ENCODE data around the gene TUBA4A.

TUBA4A gene

DNA sequence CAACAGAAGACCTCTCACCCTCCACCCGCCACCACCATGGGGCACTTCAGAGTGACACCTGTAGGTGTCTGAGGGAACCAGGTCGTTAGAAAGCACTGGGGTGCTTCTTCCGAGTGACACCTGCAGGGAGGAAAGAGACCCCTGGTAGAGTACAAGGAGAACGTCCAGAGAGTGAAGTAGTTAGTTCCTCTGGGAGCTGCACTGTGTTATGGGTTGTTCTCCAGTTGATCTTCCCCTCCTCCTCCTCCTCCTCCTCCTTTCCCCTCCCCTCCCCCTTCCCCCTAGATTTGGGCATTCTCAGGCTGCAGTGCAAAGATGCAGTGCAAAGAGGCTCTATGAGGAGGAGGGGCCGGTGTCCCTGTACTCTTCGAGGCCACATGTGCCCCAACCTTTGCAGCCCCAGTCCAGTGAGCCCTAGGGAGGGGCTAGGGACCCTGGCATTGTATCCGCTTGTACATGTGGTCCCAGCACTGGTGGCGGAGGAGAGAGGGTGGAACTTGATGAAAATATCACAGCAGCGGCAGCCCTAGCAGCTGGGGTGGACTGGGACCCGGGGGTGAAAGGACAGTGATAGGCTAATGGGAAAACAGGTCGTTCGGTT lies 26.3 kb upstream of the TUBA4A start:
- TF ChIP-seq CTCF (IDR thresholded peaks at IDR 0.05; ENCODE audit: low read depth, low read length), result 0 out of 2 replicates have a peak, but pooled peaks have one; percentile 0
- DNase-seq (ENCODE audit: extremely low read depth, low read depth), result no peak

DNA sequence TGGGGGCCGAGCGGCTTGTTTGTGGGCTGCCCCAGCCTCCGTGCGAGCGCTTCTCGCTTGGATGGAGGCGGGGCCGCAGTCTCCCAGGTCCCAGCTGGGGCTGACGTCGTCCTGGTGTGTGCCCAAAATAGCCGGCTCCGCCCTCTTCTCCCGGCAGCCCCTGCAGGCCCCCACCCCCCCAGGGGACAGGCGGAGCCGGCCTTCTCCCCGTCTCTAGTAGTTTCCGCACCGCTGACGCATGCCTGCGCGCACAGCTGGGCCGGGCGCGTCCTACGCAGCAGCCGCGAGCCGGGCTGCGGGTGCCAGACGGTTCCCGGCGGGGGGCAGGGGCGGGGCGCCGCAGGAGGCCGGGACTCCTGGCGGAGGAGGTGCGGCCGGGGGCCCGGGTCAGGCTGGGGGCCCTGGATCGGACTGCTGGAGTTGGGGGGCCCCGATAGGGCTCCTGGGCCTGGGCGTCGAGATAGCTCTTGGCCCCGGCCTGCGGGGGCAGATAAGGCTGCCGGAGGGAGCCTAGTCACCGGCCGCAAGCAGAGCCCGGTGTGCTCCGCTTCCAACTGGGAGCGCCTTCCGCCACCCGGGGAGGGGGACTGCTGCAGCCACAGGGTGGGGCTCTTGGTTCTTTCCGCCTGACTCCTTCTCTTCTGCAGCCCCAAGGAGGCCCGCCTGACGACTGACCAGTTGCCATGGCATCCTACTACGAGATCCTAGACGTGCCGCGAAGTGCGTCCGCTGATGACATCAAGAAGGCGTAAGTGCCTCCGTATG lies 25.6 kb upstream of the TUBA4A start, which contains the start of gene DNAJB2:
DNAJB2 (plus strand) TSS at position 216 of the 765 bp plus-strand sequence; CDS start at position 684, 468 bp downstream.
- DNase-seq (ENCODE audit: extremely low read depth, low read depth), result peak; percentile 98
- TF ChIP-seq CTCF (IDR thresholded peaks at IDR 0.05; ENCODE audit: low read depth, low read length), result 0 out of 2 replicates have a peak, but pooled peaks have one; percentile 1

DNA sequence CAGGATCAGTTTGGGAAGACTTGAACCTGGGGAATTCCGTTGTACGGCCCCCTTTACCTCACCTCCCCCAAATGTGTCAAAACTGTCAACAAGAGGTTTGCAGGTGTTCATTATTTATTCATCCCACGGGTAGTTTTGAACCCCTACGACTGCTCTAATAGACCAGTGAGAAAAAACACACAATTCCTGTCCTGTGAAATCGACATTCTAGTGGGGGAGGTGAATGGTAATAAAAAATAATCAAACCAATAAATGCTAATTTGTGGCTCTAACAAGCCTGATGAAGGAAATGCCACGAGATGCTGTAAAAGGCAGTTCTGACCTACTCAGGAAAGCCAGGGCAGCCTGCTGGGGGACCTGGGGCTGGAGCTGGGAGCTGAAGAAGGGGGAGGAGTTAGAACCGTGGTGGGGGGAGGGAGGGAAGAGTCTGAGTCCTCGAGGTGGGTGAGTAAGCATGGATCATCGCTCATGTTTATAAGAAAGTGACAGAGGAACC lies 25.0 kb upstream of the TUBA4A start:
- no peak for DNase-seq (ENCODE audit: extremely low read depth, low read depth)
- no peak for TF ChIP-seq CTCF (IDR thresholded peaks at IDR 0.05; ENCODE audit: low read depth, low read length)

- peak; percentile 98 for TF ChIP-seq CTCF (IDR thresholded peaks at IDR 0.05; ENCODE audit: low read depth, low read length)
- peak; percentile 44 for DNase-seq (ENCODE audit: extremely low read depth, low read depth)
Observed at GRCh38 chr2:219277703-219278654, 24.3 kb upstream of the TUBA4A start.

DNA sequence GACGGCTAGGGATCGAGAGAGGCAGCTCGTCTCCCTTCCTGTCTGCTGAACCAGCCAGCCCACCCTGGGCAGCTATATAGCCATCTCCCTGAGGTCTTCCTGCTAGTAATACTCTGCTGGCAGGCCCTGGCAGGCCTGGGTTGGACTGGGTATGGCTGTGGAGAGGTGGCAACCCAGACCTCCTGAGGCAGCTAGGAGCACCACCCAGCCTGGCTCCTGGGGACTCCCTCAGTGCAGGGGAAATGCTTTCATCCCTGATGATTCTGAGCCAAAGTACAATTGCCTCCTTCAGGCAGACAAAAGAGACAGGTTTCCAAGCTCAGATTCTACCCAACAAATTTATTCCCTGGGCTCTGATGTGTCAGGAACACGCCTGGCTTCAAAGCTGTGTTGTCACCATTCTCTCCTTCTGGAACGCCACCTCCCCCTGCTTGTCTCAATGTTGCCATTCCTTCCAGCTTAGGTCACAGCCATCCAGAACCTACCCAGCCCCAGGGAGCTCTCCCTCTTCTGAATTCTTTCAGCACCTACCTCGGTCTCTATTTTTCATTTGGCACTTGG lies 20.7 kb upstream of the TUBA4A start:
- DNase-seq (ENCODE audit: extremely low read depth, low read depth), result peak; percentile 30
- no peak for TF ChIP-seq CTCF (IDR thresholded peaks at IDR 0.05; ENCODE audit: low read depth, low read length)

DNA sequence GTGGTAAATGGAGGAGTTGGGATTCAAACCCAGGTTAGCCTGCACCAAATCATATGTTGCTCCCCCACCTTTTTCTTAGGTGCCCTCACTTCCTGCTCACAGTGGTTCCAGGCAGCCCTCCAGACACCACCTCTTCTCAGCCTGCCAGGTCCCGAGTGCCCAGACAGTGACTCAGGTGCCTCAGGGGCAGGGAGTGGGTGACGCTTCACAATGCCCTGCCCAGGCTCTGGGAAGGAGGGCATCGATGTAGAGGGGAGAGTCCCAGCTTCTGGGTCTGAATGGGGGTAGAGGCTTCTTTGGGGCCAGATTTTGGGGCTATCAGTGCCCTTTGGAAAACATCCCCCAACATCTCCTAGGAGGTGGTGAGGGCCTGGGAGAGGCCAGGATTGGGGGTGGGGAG lies 20.2 kb upstream of the TUBA4A start:
- no peak for DNase-seq (ENCODE audit: extremely low read depth, low read depth)

More for the DNA sequence above, 20.2 kb upstream of the TUBA4A start:
- no peak for TF ChIP-seq CTCF (IDR thresholded peaks at IDR 0.05; ENCODE audit: low read depth, low read length)

Data from AG09319 (cell line).